HL-60 (cell line): ENCODE results near the gene CAMK2N1.
"Not testable (repeated sequence)": the region's sequence is repeated elsewhere in the genome, so short reads cannot be mapped to it uniquely, and the experiment has no call there.

ENCODE experiments used
- POLR2AphosphoS5 ChIP-seq: IDR thresholded peaks from 2 replicates; pipeline ENCODE4 v1.6.1; 2012; ENCODE audit warnings: low read depth
- TF ChIP-seq, protein P1 (sequence below): IDR thresholded peaks from one replicate; pipeline ENCODE4 v1.5.1; 2011; ENCODE audit warnings: low read length, control low read depth, inconsistent platforms; ENCODE audit not compliant: insufficient read depth

GRCh38 chr1:20519609-20520262 is 33.7 kb upstream of the CAMK2N1 start:
- TF ChIP-seq, protein P1, sequence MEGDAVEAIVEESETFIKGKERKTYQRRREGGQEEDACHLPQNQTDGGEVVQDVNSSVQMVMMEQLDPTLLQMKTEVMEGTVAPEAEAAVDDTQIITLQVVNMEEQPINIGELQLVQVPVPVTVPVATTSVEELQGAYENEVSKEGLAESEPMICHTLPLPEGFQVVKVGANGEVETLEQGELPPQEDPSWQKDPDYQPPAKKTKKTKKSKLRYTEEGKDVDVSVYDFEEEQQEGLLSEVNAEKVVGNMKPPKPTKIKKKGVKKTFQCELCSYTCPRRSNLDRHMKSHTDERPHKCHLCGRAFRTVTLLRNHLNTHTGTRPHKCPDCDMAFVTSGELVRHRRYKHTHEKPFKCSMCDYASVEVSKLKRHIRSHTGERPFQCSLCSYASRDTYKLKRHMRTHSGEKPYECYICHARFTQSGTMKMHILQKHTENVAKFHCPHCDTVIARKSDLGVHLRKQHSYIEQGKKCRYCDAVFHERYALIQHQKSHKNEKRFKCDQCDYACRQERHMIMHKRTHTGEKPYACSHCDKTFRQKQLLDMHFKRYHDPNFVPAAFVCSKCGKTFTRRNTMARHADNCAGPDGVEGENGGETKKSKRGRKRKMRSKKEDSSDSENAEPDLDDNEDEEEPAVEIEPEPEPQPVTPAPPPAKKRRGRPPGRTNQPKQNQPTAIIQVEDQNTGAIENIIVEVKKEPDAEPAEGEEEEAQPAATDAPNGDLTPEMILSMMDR, result not testable (repeated sequence)
- TF ChIP-seq POLR2AphosphoS5, result not testable (repeated sequence)
